GM19452 (cell line): ENCODE measurements around the gene NEO1.

Experiments used
- ATAC-seq: cut with Tn5 transposase; IDR thresholded peaks from one replicate; pipeline ENCODE4 v1.9.1; 2021; ENCODE audit not compliant: unreplicated experiment

NEO1 gene

DNA sequence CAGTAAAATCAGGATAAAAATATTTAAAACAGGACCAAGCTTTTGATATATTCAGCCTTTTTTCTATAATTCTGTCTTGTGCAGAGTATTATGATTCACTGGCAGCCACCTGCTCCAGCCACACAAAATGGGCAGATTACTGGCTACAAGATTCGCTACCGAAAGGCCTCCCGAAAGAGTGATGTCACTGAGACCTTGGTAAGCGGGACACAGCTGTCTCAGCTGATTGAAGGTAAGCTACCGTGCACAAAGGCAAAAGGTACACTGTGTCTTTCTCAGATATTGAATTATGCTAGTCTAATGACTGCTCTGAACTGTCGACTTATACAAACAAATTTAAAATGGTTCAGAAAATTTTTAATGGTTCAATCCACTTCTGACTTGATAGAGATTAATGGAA is 202.3 kb downstream of the NEO1 start:
- ATAC-seq: no peak

DNA sequence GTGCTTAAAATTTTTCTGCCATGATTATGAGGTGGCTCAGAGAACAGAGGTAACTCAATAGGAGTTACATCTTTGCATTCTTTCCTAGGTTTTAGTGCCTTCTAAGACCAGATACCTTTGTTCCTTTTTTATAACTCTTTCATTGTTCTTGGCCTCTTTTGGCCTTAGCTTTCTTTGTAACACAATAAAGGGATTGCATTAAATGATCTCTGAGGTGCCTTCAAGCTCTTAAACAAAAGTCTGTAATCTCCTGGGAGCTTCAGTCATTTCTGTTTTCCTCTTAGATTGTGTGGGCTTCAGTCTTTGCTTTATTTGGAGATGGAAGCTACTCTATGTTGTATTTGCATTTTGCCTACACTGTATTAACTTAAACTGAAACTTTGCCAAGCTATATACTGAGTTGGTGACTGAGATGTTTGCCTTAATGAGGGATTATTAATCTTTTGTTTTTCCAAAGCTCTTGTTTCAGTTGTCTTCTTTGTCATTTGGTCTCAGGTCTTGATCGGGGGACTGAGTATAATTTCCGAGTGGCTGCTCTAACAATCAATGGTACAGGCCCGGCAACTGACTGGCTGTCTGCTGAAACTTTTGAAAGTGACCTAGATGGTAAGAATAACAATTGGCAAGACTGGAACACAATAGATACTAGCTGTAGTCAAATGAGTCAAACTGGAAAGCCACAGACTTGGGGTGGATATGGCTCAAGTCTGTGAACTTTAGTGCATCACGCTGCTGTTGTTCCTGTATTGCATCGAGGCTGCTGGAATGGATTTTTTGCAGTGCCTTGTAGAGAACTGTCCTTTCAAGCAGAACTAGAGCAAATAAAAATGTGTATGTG is 206.2 kb downstream of the NEO1 start:
- ATAC-seq: no peak

DNA sequence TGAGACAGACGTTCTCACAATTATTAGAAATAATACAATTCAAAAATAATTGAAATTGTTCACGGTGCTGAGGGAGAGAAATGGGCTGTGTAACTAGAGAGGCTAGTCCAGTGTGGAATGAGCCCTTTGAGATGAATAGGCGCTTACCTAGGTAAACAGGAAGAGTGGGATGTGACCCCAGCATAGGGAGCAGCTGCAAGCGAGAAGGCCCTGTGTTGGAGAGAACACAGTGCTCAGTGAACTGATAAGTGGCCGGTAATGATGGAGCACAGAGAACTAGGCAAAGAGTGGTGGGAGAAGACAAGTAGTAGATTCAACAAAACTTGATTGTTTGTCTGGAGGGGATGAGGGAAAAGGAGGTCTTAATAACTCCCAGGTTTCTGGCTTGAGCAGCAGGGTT is 212.6 kb downstream of the NEO1 start:
- ATAC-seq: no peak

DNA sequence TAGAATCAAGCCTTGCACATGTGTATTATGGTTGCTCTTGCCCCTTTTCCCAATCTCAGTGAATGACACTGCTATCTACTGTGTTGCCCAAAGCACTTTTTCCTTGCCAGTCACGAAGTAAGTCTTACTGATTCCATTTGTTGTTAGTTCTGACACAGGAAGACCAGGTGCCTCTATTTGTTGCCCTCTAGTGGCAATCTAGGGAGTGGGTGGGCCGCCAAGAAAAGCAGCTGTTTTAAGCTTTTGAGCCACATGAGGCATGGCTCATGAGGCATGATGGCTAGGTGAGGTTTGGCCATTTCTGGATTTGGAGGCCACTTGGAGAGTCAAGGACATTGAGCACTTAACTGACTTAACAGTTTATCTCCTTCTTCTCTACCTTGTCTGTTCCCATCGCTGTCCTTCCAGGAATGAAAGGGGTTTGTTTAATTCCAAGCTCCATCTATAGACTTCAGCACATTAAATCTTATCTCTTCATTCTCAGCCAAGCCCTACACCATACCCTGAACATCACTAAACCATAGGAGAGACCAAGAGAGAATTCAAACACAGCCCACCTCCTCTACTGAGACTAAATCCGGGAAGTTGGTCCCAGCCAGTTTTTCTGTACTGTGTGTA is 213.4 kb downstream of the NEO1 start:
- ATAC-seq: no peak

DNA sequence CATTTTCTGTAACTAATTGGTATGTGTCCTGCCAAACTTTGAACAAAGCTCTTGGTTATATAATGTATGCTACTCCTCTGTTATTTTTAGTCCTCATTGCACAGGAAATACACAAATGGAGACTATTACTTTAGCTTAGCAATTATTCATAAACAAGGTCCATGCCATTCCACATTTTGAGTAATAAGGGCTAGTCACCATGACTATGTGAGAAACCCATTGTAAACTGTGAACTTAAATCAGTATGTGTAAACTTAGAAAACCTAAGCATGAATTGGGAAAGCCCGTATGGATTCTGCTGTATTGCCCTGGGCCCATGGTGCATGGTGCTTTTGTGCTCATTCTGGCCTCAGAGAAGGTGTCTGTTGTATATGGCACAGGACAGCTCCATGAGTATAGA is 216.2 kb downstream of the NEO1 start:
- no peak for ATAC-seq

DNA sequence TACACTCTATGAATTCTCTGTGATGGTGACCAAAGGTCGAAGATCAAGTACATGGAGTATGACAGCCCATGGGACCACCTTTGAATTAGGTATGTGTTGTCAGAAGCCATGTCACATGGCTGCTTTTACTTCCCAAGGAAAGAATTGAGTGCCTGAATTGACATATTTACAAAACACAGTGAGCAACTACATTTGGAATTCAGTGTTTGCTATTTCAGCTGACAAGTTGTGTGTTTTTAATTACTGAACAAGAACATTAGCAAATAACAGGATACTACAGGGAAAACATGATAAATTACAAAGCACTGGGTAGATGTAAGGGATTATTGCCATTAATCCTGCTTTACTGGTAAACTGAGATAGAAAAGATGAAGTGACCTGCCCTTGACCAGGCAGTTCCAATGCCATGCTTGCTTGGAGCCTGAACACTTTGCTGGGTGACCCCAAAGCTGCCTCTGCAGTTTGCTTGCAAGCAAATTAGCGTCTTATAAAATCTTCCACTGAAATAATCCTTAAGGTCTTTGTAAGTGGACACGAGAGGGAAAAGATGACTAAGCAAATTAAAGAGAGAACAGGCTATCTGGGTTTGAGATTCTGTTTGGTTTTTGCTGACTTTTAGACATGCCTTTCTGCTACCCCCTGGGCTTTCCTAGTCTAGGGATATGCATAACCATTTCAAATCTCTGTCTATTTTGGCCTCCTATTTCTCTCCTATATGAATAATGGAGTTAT is 218.3 kb downstream of the NEO1 start:
- ATAC-seq: no peak

DNA sequence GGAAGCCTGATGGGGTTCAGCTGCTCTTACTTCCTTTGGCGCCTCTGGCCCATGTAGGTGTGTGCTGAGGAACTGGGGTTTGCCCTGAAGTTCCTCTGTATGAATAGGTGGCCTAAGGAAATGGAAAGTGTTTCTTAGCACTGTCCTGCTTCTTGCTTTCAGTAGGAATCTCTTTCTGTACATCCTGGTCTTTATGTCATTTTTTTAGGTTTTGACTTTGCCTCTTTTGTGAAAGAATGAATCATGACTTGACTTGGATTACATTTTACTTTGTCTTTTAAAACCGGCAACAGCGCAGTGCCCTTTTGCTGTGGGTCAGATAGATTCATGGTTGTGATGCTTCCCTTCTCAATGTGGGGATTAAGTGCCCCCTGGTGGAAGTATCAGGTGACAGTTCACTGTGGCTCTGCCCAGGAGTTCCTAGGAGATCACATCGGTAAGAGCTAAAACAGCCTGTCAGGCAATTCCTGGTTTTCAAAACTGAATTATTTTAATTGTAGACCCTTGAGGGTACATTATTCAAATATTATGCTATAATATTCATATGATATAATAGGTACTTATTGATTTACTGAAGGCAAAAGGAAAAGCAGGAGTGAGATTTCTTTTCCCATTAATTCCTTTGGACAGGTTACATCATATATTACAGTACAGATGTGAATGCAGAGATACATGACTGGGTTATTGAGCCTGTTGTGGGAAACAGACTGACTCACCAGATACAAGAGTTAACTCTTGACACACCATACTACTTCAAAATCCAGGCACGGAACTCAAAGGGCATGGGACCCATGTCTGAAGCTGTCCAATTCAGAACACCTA is 221.1 kb downstream of the NEO1 start:
- ATAC-seq: no peak

DNA sequence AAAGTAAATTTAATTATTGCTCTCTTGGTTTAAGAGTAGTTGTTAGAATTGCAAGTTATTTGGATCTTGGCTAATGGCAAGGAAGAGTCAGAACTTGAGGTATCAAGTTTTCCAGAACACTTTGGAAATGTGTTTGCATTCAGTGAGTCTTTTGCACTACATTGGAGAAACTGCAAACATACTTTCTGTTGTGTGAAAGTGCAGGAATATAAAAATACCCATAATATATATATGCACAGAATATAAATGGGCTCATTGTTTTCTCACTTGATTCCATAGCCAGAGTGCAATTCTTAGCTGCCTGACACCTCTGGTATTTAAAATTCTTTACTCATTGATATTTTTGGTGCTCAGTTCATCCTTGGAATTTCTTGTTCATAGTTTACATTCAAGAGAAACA is 223.6 kb downstream of the NEO1 start:
- ATAC-seq: no peak

DNA sequence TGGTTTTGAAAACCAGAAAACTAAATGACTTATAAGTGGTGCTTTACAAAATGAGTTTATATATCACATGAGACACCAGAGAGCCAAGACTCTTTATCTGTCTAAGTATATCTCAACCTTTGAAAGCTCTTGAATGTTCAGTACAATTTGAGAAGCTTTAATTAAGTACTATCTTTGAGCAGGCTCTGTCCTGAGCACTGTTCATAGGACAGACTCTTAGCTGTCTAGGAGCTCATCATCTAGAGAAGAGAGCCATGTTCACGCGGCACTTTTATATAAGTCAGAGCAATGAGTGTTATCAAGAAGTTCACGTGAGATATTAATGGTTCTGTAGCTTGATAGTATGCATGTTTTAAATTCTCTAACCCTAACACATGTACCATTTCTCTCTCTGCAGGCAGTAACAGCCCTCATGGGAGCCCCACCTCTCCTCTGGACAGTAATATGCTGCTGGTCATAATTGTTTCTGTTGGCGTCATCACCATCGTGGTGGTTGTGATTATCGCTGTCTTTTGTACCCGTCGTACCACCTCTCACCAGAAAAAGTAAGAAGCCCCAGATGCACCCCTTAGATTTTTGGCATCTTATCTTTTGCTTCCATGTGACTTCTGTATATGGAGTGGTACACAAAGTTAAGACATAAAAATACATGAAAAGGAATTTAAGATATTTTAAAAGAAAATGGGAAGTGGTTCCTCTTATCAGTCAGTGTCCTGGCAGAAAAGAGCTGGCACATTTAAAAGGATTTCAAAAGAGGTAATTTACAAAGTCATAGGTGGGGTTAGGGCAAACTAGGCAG is 230.5 kb downstream of the NEO1 start:
- ATAC-seq: no peak

DNA sequence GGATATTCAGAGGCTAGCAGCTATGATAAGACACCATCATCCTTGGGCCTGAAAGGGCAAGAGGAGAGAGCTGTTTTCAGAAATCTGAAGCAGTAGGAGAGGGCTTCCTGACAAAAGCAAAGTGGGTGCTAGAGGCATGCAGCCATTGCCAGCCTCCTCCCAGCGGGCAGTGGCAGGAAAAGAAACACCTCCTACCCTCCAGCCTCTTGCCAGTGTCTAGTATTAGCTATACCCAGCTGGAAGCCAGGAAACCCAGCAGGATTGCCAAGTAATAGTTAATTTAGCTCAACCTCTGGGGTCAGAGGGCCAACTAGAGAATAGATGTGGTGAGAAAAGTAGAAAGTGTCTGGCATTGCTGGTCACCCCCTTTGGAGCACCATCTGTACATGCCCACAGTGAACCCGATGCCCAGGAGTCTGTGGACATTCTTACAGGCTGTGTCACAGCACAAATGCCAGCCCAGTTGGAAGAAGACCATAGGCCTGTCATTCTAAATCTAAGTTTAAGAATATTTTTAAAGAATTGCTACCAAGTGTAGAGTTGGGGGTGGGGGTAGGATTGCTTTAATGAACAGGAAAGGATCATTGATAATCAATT is 231.2 kb downstream of the NEO1 start:
- ATAC-seq: no peak

DNA sequence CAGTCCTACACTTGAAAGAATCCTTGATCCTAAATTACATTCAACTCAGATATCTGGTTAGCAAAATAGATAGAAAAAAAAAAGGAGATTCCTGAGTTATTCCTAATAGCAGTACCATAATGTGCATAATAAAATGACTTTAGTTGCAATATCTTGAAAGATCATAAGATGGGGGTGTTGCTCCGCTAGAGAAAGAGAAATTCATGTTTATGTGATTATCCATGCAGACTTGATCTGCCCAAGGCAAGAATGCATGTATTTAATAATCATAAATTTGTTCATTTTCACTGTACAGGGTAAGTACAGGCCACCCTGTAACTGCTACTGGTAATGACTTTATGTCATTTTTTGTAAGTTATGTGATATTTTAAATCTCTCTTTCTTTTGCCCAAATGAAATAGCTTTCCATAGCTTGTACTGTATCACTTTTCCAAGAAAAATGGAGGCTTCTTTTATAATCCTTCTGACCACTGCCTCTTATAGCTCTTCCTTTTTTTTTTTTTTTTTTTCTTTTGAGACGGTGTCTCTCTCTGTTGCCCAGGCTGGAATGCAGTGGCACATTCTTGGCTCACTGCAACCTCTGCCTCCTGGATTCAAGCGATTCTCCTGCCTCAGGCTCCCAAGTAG is 231.9 kb downstream of the NEO1 start:
- no peak for ATAC-seq

DNA sequence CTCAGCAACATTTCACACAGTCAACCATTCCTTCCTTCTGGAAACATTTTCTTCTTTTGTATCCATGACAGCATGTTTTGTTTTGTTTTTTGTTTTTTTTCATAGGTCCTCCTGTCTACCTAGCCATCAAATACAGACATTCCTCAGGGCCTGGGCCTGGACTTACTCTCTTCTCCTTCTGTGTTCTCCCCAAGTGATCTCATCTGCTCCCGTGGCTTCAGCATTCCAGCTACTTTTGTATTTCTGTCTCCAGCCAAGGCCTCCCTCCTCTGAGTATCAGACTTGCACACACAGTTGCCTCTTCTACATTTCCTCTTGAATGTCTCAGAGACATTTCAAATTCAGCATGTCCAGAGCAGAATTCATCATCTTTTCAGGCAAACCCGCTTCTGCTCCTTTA is 234.0 kb downstream of the NEO1 start:
- ATAC-seq: no peak

DNA sequence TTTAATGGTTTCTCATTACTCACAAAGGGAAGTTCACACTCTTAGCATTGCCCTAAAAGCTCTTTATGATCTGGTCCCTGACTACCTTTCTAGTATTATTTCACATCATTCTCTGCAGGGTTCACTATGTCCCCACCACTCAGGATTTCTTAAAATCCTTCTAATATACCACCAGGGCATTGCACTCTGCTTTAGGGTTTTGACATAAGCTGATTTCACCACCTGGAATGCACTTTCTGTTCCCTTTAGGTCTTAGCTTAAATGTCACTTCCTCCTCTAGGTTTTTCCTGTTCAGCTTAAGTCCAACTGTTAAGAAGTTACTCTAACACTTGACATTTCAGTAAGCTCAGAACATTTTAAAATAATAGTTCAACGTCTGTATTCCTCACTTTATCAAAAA is 234.8 kb downstream of the NEO1 start:
- no peak for ATAC-seq

DNA sequence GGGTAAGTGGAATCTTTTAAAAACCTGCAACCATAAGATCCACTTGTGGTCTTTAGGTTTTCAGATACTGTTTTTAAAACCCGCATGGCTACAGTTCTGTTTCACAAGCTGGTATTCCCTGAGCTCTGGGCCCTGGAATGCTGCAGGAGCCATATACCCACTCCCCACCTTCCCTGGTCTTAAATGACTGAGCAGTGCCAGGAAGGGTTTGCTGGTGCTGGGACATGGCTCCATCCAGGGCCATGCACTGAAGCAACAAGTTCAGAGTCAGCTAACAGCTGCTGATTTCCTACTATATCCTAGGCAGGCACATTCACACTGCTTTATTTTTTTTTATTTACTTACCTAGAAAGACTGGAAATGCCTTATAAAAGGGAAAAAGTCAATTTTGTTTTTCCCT is 239.2 kb downstream of the NEO1 start:
- ATAC-seq: no peak

DNA sequence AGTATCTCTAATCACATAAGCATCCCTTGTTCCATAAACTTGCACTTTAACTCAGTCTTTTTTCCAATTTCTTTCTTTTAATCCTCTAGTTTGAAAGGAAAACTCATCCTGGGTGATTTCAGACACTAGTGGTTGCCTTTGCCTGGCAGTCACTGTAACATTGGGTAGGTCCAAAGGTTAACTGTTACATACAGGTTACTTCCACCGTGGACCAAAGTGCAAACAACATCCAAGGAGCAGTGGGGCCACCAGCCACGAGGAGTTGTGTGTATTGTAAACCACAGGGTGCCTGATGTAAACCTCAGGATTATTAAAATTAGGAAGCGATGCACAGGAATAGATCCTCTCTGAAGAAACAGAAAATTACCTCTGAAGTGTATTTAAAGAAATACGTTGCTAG is 241.5 kb downstream of the NEO1 start:
- no peak for ATAC-seq

DNA sequence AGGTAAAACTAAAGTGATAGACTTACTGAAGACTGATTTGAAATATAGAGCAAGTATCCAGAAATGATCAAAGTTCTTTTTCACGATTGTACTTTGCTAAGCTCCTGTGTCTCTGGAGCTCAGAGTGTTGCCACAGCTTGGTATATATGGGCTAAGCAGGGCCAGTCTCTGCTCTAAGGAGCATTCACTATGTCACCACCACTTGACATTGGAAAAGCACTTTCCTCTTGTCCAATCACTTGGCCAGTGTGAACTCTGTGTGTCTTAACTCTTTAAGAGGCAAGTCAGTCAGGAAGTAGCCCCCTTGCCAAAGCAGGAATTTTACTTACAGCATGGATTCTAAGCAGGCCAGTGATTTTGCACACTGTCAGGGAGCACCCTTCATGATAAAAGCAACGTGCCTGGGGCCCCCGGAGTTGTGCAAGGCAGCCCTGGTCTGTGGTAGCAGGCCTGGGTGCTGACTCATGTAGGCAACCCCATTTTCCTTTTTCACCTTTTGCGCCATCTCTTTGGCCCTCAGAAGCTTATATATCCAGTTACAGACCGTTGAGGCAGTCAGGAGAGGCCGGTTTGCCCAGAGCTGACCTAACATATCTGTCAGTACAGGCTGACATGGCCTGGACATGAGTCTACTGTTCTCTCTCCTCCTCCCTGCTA is 243.5 kb downstream of the NEO1 start:
- no peak for ATAC-seq

DNA sequence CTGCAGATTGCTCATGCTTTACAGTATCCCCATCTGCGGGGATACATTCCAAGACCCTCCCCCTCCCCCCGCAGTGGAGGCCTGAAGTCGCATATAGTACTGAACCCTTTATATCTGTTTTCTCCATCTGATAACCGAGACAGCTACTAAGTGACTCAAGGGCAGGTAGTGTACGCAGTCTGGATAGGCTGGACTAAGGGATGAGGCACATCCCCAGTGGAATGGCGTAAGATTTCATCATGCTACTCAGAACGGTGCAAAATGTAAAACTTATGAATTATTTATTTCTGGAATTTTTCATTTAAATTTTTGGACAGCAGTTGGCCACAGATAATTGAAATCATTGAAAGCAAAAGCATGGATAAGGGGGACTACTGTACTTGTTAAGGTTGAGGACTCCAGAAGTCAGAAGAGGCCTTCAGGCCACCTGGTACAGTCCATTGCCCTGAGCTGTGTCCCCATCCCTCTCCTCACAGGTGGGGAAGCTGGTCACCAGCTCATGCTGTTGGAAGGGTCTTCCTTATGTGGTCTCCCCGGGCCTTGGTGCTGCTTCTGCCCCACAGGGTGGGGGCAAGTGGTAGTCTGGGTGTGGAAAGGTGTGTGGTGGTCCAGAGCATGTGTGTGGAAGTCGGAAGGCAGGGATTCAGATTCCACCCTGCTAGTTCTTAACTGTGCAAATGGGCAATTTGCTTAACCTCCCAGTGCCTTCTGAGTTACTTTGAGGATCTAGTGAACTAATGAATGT is 244.5 kb downstream of the NEO1 start:
- ATAC-seq: no peak

DNA sequence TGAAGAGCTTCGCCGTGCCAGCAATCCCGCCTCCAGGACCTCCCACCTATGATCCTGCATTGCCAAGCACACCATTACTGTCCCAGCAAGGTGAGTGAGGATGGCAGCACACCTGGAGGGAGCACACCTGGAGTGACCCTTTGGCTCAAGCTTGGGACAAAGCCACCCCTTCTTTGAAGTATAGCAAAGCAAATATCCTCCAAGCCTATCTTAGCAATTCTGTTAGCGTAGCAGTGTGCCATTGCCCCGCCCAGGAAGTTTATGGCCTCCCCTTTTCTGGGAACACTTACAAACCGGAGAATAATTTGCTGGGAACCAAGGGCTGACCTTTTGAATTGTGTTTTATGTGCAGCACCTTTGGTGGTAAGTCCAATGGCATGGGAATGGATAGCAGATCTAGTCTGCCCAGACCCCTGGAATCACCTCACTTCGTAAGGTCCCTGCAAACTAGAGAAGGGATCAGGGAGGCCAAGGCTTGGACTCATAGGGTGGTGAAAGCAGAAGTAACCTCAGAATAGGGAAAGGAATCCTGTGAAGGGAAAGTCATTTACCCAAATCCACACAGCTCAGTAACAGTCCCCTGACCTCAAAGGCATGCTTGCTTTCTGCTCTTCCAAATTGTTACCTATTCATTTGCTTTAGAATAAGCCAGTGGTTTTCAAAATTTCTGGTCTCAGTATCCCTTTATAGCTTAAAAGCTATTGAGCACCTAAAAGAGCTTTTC is 246.4 kb downstream of the NEO1 start:
- no peak for ATAC-seq
